Right lobe of liver (tissue), 6 donors: ENCODE measurements around the gene GPATCH3. TPM values are rescaled to one million over a fixed set of nuclear protein-coding genes. Genes with fewer than 3 reads are reported as not detected.

Experiments used
- ATAC-seq, 4 donors: fragments of 200-7000 bp; cut with Tn5 transposase; one replicate each; pipeline ENCODE4 v1.9.1; 2020; ENCODE audit warnings: mild to moderate bottlenecking in 4 of 4, moderate library complexity in 4 of 4
- DNase-seq, 3 donors: peaks; one replicate each; pipeline ENCODE4 v3.0.0-alpha.2; 2020
- H3K27ac ChIP-seq, 3 donors: fragments of 200-600 bp; one replicate each; pipeline ENCODE4 v1.8.0; 2022
- H3K27me3 ChIP-seq, 2 donors: fragments of 200-600 bp; one replicate each; pipeline ENCODE4 v1.8.0; 2022
- H3K36me3 ChIP-seq, 4 donors: fragments of 200-600 bp; sonication (generic) in 1 of 4; one replicate each; pipeline versions ENCODE4 v1.5.1 to v1.8.0; 2017 to 2022; ENCODE audit warnings: control low read depth in 1 of 4
- H3K4me1 ChIP-seq, 4 donors: fragments of 200-600 bp; sonication (generic) in 1 of 4; one replicate each; pipeline versions ENCODE4 v1.5.1 to v1.8.0; 2017 to 2022; ENCODE audit warnings: control low read depth in 1 of 4
- H3K4me3 ChIP-seq, 3 donors: fragments of 200-600 bp; one replicate each; pipeline ENCODE4 v1.8.0; 2022
- H3K9me3 ChIP-seq, 4 donors: fragments of 200-600 bp; sonication (generic) in 1 of 4; one replicate each; pipeline versions ENCODE4 v1.5.1 to v1.8.0; 2017 to 2022; ENCODE audit warnings: control low read depth in 1 of 4
- POLR2A ChIP-seq: fragments of 450-650 bp; IDR thresholded peaks from one replicate; pipeline ENCODE4 v1.6.1; 2017; ENCODE audit warnings: antibody characterized with exemption, mild to moderate bottlenecking
- WGBS: methylation state at CpG from one replicate; pipeline ENCODE4 v1.1.6; 2018; ENCODE audit warnings: low coverage, low lambda C conversion rate; ENCODE audit not compliant: insufficient coverage; ENCODE audit errors: missing lambda C conversion rate; 5-methylcytosine and 5-hydroxymethylcytosine counted together
- intact Hi-C, 2 donors: fragments of 100-400 bp; cut with DNase I; formaldehyde crosslinking; loops; one replicate each; pipeline versions ENCODE4 v1.11.2 to v1.14.1; 2022
- total RNA-seq, 6 experiments: library from RNA; depleted of rRNA in 2 of 6; stranded (reverse); fragments of >200 nt in 2 of 6; fragmentation: NEBNext Ultra II Directional in 3 of 6; extraction: Animal tissue kit (Norgen Biotek cat#: 25700) in 3 of 6; gene quantifications; one replicate each; pipeline versions ENCODE4 v1.1.0 to v1.2.4, GENCODE V29; 2016 to 2023
- TF ChIP-seq, protein P1 (sequence below), 4 donors: fragments of 200-600 bp in 3 of 4; fragments of 450-650 bp in 1 of 4; IDR thresholded peaks; one replicate each; pipeline versions ENCODE4 v1.5.1 to v1.8.0; 2016 to 2022; ENCODE audit warnings: antibody characterized with exemption in 4 of 4, mild to moderate bottlenecking in 2 of 4
- donor health status: DM: no; HTN: yes; CAD: no.
- donor health status: DM: no; HTN: no; CAD: no.
- donor health status: DM: no; HTN: no; CAD: no.
- donor health status: DM: no; HTN: yes; CAD: no.
- donor health status: DM: no; HTN: yes; CAD: no.

Gene GPATCH3
- total RNA-seq, 6 experiments from 2014 or later, result 6.0 to 8.1 (median 7.1) TPM

DNA sequence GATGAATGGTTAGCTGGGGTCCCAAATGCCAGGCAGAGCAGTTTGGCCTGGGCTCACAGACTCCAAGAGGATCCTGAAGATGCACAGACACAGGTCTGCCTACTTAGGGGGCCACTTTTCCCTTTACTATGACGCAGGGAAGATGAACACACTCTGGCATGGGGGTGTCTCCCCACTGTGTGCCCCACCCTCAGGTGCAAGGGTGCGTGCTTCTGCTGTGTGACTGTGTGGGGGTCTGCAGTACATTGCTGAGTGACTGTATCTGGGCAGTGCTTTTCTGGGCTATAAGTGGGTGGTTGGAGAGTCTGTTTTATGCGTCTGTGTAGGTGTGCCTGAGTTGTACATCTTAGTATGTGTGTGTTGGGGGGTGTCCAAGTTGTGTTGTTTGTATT lies 9.7 kb upstream of the GPATCH3 start:
- peak overlapping the region in 1 of 3 donors; percentile 82 for H3K27ac ChIP-seq
- peaks cover 0 to 18% (median 8%) of the 10 kb centered on the region in 4 donors for H3K36me3 ChIP-seq
- no peaks in the 10 kb centered on the region for H3K27me3 ChIP-seq
- no peak for TF ChIP-seq POLR2A
- H3K9me3 ChIP-seq, result no peaks in the 10 kb centered on the region
- no peak overlapping the region for H3K4me3 ChIP-seq
- 14% methylated on average over 1 of the region's 3 CpGs for WGBS
- DNase-seq (no peak), ATAC-seq (no peak)
- intact Hi-C loops, result no loop called here
- H3K4me1 ChIP-seq, result peaks cover 0 to 26% (median 7%) of the 10 kb centered on the region in 4 donors

DNA sequence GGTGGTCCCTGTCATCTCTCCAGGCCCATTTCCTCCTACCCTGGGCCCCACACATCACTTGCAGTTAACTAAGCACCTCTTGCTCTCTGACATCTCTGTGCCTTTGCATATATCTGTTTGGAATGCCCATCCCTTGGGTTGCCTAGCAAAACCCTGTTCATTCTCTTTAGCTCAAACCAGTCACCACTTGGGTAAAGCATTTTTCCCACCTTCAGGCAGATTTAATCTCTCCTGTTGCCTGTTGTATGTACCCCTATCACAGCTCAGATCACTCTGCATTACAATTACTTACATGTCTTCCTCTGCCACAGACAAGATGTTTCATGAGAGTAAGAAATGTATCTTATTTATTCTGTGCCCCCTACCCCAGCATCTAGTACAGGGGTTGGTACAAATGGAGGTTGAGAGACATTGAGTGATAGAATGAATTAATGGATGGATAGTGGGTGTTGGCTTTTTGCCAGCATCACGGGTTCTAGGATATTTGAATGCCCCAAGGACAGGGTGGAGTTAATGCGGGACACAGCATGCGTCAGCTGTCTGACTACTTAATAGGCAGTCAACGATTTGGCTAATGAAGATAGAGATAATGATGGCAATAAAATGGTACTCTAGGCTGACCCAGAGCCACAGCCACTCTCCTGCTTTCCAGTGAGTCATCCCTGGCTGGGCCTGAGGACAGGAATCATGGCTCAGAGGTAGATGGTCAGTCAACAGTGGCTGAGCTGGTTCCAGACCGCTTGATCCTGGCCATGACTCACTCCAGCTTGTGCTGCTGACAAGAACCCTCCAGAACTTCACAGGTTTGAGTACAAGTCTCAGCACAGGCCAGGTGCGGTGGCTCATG lies 7.0 kb upstream of the GPATCH3 start:
- TF ChIP-seq, protein P1, sequence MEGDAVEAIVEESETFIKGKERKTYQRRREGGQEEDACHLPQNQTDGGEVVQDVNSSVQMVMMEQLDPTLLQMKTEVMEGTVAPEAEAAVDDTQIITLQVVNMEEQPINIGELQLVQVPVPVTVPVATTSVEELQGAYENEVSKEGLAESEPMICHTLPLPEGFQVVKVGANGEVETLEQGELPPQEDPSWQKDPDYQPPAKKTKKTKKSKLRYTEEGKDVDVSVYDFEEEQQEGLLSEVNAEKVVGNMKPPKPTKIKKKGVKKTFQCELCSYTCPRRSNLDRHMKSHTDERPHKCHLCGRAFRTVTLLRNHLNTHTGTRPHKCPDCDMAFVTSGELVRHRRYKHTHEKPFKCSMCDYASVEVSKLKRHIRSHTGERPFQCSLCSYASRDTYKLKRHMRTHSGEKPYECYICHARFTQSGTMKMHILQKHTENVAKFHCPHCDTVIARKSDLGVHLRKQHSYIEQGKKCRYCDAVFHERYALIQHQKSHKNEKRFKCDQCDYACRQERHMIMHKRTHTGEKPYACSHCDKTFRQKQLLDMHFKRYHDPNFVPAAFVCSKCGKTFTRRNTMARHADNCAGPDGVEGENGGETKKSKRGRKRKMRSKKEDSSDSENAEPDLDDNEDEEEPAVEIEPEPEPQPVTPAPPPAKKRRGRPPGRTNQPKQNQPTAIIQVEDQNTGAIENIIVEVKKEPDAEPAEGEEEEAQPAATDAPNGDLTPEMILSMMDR (IDR thresholded peaks at IDR 0.05), result no peak
- TF ChIP-seq POLR2A, result no peak
- no peaks in the 10 kb centered on the region for H3K27me3 ChIP-seq
- no peaks in the 10 kb centered on the region for H3K9me3 ChIP-seq
- WGBS, result 54% methylated on average over 4 of the region's 6 CpGs
- H3K4me1 ChIP-seq, result peaks cover 0 to 29% (median 7%) of the 10 kb centered on the region in 4 donors
- ATAC-seq, result peak; percentile 9 to 74 (median 40)
- H3K36me3 ChIP-seq, result peaks cover 0 to 17% (median 8%) of the 10 kb centered on the region in 4 donors
- H3K4me3 ChIP-seq, result no peak overlapping the region
- DNase-seq, result peak in 2 of 3 donors; percentile 52 to 76
- H3K27ac ChIP-seq, result peak overlapping the region in 1 of 3 donors; percentile 46
- intact Hi-C loops, result no loop called here

DNA sequence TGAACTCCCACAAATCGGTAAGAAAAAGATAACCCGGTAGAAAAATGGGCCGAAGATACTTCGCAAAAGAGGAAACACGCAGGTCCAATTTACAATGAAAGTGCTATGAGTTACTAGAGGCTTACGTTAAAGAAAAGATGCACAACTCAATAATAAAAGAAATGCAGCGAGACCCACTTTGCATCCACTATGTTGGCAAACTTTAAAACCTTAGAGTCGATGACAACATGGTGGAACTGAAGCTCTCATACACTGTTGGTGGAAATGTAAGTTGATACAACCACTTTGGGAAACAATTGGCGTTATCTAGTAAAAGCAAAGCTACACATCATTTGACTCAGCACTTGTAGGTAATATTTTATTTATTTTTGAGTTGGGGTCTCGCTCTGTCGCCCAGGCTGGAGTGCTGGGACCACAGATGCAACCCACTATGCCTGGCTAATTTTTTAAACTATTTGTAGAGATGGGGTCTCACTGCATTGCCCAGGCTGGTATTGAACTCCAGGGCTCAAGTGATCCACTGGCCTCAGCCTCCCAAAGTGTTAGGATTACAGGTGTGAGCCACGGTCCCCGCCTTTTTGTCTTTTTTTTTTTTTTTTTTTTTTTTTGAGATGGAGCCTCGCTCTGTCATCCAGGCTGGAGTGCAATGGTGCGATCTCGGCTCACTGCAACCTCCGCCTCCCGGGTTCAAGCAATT lies 696 bp upstream of the GPATCH3 start:
- WGBS, result 47% methylated on average over 10 of the region's 18 CpGs
- intact Hi-C loops, result no loop called here
- TF ChIP-seq, protein P1 (IDR thresholded peaks at IDR 0.05), result no peak
- TF ChIP-seq POLR2A, result no peak
- Histone ChIP-seq H3K9me3 (no peaks in the 10 kb centered on the region), H3K4me1 (peaks cover 0 to 25% (median 6%) of the 10 kb centered on the region in 4 donors), H3K36me3 (peaks cover 0 to 11% (median 4%) of the 10 kb centered on the region in 4 donors), H3K27ac (peak overlapping the region; percentile 41 to 72 (median 64)), H3K4me3 (peak overlapping the region; percentile 77 to 82 (median 81)), H3K27me3 (no peaks in the 10 kb centered on the region)
- ATAC-seq (no peak), DNase-seq (peak in 1 of 3 donors; percentile 22)

DNA sequence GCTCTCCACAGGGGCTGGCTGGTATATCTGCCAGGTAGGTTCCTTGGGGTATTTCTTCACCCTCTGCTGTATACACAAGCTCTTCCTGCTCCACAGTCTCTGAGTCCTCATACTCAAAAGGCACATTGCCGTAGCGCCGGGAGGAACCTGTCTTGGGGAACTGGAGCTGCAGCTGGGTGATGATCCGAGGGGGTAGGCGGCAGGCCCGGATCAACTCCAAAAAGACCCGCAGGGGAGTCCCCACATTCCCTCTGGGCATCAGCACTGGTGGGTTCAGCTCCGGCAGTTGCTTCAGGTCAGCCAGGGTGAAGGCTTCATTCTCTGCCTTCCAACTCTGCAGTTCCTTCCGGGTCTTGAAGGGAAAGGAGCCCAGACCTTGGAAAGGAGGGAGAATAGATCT lies 2.9 kb downstream of the GPATCH3 start:
- TF ChIP-seq POLR2A, result no peak
- TF ChIP-seq, protein P1 (IDR thresholded peaks at IDR 0.05), result no peak
- ATAC-seq (no peak), DNase-seq (no peak)
- Histone ChIP-seq H3K9me3 (no peaks in the 10 kb centered on the region), H3K4me3 (no peak overlapping the region), H3K27me3 (no peaks in the 10 kb centered on the region), H3K4me1 (peaks cover 0 to 16% (median 3%) of the 10 kb centered on the region in 4 donors), H3K36me3 (peaks cover 0 to 41% (median 15%) of the 10 kb centered on the region in 4 donors), H3K27ac (no peak overlapping the region)
- intact Hi-C loops, result no loop called here
- 91% methylated on average over 6 of the region's 9 CpGs for WGBS
